GM12892 (cell line): ENCODE results near the gene RXRA.

Experiments used
- POLR2A ChIP-seq: IDR thresholded peaks from 2 replicates; pipeline ENCODE4 v1.6.1; 2011; ENCODE audit warnings: low read depth, low read length, control low read depth
- POLR2AphosphoS5 ChIP-seq: IDR thresholded peaks from 2 replicates; pipeline ENCODE4 v1.6.1; 2011; ENCODE audit warnings: low read depth, low read length, control low read depth
- TAF1 ChIP-seq: IDR thresholded peaks from 2 replicates; pipeline ENCODE4 v1.6.1; 2011; ENCODE audit warnings: low read depth, mild to moderate bottlenecking, control low read depth, low read length, borderline replicate concordance

DNA sequence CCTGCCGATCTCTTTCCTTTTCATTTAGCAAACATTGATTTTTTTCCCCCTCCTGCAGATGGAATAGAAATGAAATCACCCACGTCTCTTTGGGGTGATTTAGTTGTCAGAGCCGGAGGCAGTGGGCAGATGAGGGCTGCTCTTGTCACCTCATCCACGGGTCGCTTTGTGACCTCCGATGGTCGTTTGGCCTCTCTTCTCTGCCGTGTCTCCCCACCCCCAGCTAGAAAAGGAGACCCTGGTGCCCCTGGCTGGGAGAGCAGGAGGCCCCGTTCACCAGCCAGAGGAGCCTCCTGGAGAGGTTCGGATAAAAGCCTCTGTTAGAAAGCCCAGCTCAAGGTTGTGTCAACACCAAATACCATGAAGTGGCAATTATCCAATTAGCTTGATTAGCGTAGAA, 21.6 kb upstream of the RXRA start:
- TF ChIP-seq POLR2A (no peak), POLR2AphosphoS5 (no peak), TAF1 (no peak)
